GM19023 (cell line): ENCODE results near the gene GFRA1.

Source experiments
- ATAC-seq: cut with Tn5 transposase; IDR thresholded peaks from one replicate; pipeline ENCODE4 v1.9.1; 2021; ENCODE audit warnings: mild to moderate bottlenecking, moderate library complexity; ENCODE audit not compliant: unreplicated experiment

GFRA1 gene

GRCh38 chr10:116109481-116109880 is 163.5 kb downstream of the GFRA1 start:
- no peak for ATAC-seq

- no peak for ATAC-seq
These were observed 164.9 kb downstream of the GFRA1 start for GRCh38 chr10:116108095-116108494.

DNA sequence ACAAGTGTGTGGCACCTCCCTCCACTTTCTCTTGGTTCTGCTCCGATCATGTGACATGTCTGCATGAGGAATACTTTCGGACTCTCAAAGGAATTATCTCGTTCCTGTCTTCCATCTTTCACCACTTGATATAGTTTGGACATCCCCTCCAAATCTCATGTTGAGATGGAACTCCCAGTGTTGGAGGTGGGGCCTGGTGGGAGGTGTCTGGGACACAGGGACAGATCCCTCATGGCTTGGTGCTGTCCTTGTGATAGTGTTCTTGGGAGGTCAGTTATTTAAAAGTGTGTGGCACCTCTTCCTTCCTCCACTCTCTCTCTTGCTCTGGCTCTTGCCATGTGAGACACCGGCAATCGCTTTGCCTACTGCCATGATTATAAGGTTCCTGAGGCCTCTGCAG is 166.4 kb downstream of the GFRA1 start:
- ATAC-seq = no peak

GRCh38 chr10:116105264-116105663 is 167.7 kb downstream of the GFRA1 start:
- ATAC-seq = no peak

- no peak for ATAC-seq
These were observed 168.6 kb downstream of the GFRA1 start for GRCh38 chr10:116104210-116104932.

GRCh38 chr10:116103668-116104067 is 169.3 kb downstream of the GFRA1 start:
- ATAC-seq = no peak

DNA sequence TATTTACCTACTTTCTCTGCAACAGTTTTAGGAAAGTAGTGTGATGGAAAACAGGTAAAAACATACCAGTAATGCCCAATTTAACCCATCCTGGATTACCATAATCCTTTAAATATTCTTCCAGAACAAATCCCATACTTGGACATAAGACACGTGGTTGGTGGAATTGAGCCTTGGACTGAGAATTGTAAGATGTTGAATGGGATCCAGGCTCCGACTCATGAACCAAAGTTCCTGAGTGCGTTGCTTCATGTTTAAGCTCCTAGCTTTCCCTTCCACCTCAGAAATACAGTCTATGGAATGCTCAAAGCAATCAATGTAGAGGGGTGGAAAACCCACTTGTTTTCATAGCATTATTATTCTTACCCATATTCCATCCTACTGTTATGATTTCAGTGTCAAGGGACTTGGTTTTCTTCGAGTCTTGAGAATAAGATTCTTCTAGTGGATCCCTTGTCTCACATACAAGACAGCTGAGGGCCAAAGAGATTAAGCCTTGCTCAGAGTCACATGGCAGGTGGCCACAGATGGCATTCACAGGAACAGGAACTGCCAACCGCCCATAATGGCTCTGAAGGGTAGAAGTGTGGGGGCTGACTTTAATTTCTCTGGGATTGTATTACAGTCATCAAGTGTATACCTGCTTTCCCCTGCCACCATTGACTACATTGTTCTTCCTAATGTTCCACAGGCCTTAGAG is 171.2 kb downstream of the GFRA1 start:
- ATAC-seq = no peak

DNA sequence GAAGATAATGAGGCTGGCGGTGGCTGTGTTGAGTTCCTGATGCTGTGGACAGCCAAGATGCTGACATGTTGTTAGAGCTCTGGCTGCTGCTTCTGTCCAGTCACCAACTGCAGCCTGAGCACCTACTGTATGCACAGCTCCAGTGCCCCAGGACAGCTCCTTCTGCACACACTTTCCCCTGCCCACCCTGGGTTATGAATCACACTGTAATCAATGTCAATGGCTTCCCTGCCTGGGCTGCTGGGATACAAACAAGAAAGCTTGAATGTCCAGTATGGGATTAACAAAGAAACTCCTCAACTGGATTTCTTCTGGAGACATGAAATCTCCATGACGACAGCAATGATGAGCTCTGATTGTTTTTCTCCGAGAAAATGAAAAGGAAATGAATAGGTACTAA is 172.0 kb downstream of the GFRA1 start:
- ATAC-seq = no peak

- ATAC-seq = no peak
These were observed 174.0 kb downstream of the GFRA1 start for GRCh38 chr10:116099023-116099420.

GRCh38 chr10:116098411-116099022 is 174.5 kb downstream of the GFRA1 start:
- ATAC-seq = no peak

- no peak for ATAC-seq
These were observed 175.7 kb downstream of the GFRA1 start for GRCh38 chr10:116097239-116097784.

DNA sequence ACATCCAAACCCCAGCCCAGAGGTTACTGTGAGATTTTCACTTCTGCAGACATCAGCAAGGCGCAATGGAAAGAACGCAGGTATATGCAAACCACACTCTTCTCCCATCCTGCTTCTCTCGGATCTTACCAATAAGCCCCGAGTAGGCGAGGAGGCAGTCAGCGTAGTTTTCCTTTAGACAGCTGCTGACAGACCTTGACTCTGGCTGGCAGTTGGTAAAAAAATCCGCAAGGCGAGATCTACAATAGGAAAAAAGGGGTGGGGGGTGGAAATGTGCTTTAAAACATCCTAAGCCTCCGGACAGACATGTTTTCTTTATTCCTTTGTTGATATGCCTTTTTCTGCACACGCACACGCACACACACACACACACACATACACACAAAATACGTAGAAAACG is 176.5 kb downstream of the GFRA1 start:
- ATAC-seq = no peak

DNA sequence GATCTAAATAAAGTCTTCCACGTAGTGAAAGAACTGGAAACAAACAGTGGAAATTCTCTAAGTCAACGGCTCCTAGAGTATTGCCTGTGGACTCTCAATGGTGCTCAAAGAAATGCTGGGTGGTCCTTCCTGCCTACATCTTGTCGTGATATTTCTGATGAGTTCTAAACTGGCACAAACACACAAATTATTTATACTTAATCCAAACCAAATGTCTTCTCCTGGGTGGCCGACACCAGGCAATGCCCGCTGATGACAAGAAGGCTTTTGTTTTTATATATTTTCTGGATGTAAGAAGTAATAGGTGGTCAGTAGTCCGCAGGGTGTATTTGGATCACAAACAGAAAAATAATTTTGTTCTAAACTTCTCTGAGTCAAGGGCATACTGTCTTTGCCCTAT is 178.7 kb downstream of the GFRA1 start:
- no peak for ATAC-seq

GRCh38 chr10:116093031-116093430 is 180.0 kb downstream of the GFRA1 start:
- no peak for ATAC-seq

DNA sequence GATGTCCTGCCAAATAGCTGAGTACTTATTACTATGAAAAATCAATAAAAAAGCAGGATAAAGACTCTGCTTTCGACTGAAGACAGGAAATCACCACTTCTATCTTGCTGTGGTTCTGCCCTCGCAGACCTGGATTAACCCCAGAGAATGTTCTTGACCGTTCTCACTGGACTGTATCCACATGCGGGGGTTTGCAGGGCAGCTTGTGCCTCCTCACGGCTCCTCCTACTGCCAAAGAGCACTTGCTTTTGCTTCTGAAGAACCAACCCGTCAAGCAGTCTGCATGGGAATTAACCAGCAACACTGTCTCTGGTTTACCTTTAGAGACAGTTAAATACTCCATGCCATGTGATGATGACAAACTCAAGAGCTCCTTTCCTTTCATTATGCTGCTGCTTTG is 184.0 kb downstream of the GFRA1 start:
- ATAC-seq = no peak

GRCh38 chr10:116085323-116085722 is 187.7 kb downstream of the GFRA1 start:
- ATAC-seq = no peak

- no peak for ATAC-seq
These were observed 188.8 kb downstream of the GFRA1 start for GRCh38 chr10:116084161-116084560.

- ATAC-seq = no peak
These were observed 189.7 kb downstream of the GFRA1 start for GRCh38 chr10:116083226-116083762.

- ATAC-seq = no peak
These were observed 190.2 kb downstream of the GFRA1 start for GRCh38 chr10:116082762-116083161.

GRCh38 chr10:116082206-116082605 is 190.8 kb downstream of the GFRA1 start:
- ATAC-seq = no peak

DNA sequence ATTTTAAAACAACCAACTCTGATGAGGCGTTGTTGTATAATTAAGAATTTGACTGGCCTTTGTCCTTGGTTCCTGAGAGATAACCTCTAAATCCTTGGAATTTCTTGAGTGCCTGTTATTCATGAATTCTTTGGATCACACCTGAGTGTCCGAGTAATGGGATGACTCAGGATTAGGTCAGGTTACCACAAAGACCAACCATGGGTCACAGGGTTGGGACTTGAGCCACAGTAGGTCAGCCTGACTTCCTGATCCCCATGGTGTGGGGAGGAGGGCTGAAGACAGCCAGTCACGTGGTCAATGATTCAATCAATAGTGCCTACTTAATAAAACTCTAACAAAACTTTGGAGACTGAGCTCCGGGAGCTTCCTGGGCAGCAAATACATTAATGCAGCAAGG is 192.5 kb downstream of the GFRA1 start:
- ATAC-seq = no peak

DNA sequence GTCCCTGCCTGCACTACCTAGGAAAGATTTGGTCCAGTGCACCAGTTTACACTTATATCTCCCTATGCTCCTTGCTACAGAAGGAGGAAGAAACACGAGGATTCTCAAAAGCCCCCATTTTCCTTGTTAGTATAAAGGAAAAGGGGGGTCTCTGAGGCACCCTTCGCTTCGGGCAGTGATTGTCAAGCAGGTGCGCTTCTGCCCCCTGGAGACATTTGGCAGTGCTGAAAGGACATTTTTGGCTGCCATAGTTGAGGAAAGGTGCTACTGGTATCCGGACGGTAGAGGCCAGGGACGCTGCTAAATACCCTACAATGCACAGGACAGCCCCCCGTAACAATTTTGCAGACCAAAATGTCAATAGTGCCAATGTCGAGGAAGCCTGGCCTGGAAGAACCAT is 193.7 kb downstream of the GFRA1 start:
- ATAC-seq = no peak
